ENCODE results near the gene ACACA.

Gene ACACA

DNA sequence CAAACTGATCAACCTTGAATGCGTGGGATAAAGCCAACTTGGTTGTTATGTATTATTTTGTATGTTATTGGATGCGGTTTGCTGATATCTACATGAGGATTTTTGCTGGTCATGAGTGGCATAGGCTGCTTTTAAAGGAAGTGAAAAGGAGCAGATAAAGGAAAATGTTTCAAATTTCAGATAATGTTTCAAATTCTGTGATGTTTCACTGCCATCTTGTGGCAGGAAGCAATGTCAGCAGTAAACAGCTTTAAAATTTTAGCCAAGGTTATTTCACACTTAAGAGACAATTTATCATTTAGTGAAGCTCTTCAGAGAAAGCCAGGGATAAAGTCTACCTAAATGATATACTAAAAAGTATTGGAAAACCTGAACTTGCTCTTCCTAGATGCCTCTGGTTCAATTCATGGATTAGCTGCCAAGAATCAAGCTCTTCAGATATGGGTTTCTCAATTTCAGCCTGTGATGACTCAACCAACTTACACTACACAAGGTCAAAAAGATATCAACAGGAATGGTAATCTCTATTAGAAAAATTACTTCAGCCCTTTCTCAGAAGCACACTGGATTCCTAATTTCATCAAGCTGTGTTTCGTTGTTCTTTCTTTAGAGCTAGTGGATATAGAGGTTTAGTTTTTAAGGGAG lies 166.8 kb downstream of the ACACA start:
- DNase-seq (ENCODE audit: low spot score), result peak; percentile 18
- CTCF ChIA-PET, result interaction anchor here (0.5 to 1.5 kb wide), 10 partner anchors 16 to 1588 kb away, joined by 3 to 8 read pairs (median 4); no protein-coding TSS in a partner anchor
- POLR2A ChIA-PET (ENCODE audit: low non-redundant PET), result no interaction called here
- no peak overlapping the region for H3K27ac ChIP-seq
- TF ChIP-seq, protein P1, sequence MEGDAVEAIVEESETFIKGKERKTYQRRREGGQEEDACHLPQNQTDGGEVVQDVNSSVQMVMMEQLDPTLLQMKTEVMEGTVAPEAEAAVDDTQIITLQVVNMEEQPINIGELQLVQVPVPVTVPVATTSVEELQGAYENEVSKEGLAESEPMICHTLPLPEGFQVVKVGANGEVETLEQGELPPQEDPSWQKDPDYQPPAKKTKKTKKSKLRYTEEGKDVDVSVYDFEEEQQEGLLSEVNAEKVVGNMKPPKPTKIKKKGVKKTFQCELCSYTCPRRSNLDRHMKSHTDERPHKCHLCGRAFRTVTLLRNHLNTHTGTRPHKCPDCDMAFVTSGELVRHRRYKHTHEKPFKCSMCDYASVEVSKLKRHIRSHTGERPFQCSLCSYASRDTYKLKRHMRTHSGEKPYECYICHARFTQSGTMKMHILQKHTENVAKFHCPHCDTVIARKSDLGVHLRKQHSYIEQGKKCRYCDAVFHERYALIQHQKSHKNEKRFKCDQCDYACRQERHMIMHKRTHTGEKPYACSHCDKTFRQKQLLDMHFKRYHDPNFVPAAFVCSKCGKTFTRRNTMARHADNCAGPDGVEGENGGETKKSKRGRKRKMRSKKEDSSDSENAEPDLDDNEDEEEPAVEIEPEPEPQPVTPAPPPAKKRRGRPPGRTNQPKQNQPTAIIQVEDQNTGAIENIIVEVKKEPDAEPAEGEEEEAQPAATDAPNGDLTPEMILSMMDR (conservative IDR thresholded peaks at IDR 0.05; ENCODE audit: low read depth), result peak; percentile 72

DNA sequence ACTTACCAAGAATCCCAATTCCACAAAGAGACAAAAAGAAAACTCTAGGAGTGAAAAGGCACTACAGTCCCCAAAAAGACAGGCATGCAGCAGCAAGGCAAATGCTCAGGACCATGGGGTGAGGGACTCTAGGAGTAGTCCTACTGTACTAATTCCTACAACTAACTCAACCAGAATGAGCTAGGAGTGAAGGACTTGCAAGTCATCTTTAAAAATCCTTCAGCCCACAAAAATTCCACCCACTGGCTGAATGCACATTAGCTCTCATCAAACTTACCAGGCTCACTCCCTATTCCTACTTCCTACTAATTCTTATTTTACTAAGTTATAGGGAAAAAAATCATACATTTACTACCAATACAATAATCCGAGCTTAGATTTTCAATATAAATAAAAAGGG lies 172.5 kb downstream of the ACACA start:
- ChIA-PET POLR2A (ENCODE audit: low non-redundant PET) (no interaction called here), CTCF (interaction anchor here (0.6 to 1.2 kb wide), 2 partner anchors 24 to 657 kb away, joined by 3 to 5 read pairs; no protein-coding TSS in a partner anchor)
- no peak overlapping the region for H3K27ac ChIP-seq
- DNase-seq (ENCODE audit: low spot score), result no peak
- TF ChIP-seq, protein P1 (conservative IDR thresholded peaks at IDR 0.05; ENCODE audit: low read depth), result no peak

DNA sequence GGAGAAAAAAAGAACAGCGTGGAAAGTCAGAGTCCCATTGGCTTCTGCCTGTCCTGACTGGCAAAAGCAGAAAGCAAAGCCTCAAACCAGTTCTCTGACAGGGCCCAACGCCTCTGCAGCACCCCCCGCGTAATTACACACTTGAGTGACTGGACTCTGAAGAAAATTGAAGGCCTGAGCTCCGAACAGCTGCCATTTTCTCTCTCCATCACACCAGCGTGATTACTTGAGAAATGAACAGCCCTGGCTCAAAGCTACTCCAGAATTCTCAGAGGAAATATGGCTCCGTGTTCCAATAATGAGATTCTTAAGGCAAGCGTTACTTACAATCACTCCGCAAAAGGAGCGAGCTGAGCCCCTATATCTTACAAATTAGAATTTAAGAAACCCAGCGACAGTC lies 173.6 kb downstream of the ACACA start:
- DNase-seq (ENCODE audit: low spot score), result no peak
- TF ChIP-seq, protein P1 (conservative IDR thresholded peaks at IDR 0.05; ENCODE audit: low read depth), result no peak
- H3K27ac ChIP-seq, result no peak overlapping the region
- ChIA-PET CTCF (interaction anchor here (1.2 kb wide), 1 partner anchor 23 kb away, joined by 5 read pairs; no protein-coding TSS in a partner anchor), POLR2A (ENCODE audit: low non-redundant PET) (no interaction called here)

DNA sequence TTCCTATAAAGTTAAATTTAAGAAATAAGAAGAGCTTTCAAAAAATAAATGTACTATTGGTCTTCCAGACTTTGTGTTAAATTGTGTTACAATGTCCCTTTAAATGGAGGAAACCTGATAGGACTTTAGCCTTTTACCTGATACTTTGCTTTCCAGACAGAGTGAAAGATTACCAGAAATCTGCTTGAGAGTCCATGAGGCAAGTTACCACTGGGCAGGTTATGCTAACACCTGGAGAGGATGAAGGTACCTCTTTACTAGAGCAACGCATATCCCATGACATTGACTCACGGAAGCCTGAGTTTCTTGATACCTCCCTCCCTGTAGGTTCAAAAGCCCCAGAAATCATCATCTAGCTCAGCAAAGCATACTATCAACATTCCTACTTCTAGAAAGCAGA lies 174.7 kb downstream of the ACACA start:
- ChIA-PET CTCF (interaction anchor here (0.5 to 0.6 kb wide), 3 partner anchors 8 to 41 kb away, joined by 3 to 5 read pairs (median 4); no protein-coding TSS in a partner anchor), POLR2A (ENCODE audit: low non-redundant PET) (no interaction called here)
- no peak overlapping the region for H3K27ac ChIP-seq
- DNase-seq (ENCODE audit: low spot score), result no peak
- TF ChIP-seq, protein P1 (conservative IDR thresholded peaks at IDR 0.05; ENCODE audit: low read depth), result no peak

DNA sequence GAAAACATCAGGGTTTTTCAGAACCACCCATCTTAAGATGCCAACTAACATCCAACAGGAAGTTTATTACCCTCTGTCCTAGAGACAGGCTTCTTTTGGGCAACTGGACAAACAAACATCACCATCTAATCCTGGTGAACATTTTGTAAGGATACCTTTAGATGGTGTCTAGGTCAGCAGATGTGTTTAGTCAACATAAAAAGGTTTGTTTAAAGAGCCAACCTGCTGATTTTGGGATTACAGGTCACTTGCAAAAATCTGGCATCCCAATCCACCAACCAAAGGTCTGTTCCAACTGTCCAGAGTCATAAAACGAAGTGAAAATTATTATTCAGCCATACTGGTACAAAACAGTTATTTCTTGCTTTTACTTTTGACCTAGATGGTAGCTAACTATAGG lies 176.0 kb downstream of the ACACA start:
- POLR2A ChIA-PET (ENCODE audit: low non-redundant PET), result no interaction called here
- TF ChIP-seq, protein P1 (conservative IDR thresholded peaks at IDR 0.05; ENCODE audit: low read depth), result no peak
- DNase-seq (ENCODE audit: low spot score), result no peak
- H3K27ac ChIP-seq, result no peak overlapping the region
- CTCF ChIA-PET, result no interaction called here

DNA sequence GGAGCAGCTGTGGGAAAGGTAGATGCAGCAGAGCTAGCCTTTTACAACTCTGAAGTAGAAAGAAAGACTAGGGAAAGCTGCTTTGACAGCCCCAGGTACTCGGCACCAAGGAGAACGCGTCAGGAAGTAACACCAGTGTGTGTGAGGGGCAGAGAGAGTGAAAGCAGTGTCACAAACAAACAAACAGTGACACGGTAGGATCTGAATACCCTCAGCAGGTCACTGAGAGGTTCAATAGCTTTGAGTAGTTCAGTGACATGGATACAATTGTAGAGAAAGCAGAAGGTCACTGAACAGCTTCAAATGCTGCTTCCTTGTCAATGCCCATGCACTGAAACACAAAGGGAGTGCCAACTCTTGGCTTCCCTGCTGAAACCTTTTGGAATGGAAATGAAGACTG lies 181.2 kb downstream of the ACACA start:
- CTCF ChIA-PET, result no interaction called here
- no peak overlapping the region for H3K27ac ChIP-seq
- TF ChIP-seq, protein P1 (conservative IDR thresholded peaks at IDR 0.05; ENCODE audit: low read depth), result no peak
- no peak for DNase-seq (ENCODE audit: low spot score)
- POLR2A ChIA-PET (ENCODE audit: low non-redundant PET), result no interaction called here
